DMS53 (cell line): ENCODE results near the gene GSAP.
A peak's percentile ranks its signal among the peaks of the same experiment; 100 is the strongest.
"Not testable (repeated sequence)": the region's sequence is repeated elsewhere in the genome, so short reads cannot be mapped to it uniquely, and the experiment has no call there.

Source experiments
- DNase-seq: peaks from one replicate; lab custom pipeline; 2025; lab: John Stamatoyannopoulos, UW

GSAP gene

DNA sequence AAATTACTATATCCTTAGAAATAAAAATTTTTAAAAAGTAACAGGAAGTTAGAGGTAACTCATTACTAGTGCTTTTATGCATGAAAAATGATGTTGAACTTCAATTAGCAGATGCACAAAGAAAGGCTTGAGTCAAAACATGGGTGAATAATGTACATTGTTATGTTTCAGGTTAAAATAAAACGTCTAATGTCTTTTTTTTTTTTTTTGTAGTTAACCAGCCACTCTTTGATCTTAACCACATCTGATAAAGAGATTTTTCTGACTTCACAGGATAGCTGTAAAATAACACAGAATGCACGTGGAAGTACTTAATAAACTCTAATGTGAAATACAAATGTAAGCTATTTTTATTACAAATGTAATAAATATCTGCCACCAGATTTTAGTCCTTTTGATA, 61.7 kb downstream of the GSAP start:
- DNase-seq, result no peak

DNA sequence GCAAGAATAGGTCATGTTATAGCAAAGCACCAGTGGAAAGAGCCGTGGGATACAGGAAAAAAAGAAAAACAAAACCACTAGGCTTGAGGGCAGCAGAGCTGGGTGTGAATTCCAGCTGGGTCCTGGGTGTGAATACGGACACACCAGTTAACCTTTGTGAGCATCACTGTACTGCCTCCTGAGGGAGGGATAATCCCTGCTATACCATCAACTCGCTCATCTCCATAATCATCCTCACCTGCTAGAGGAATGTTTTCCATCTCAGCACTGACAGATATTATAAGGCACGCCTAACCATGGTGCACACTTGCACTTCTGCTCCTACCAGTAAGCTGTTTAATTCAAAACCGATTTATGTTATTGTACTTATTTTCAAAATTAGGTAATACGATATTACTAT, 62.2 kb downstream of the GSAP start:
- DNase-seq, result no peak

DNA sequence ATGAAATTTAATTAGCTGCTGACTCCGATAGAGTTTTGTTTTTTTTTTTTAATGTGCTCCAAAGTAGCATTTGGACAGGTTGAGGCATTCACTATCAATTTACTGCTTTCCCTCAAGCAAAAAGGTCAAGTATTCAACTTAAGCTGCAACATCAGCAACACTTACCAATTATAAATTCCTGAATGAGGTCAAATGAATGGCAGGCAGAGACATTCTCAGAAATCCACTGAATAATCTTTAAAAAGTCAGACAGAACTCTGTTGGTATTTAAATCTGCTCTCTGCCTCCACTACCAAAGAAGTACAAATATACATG, 62.8 kb downstream of the GSAP start:
- no peak for DNase-seq

DNA sequence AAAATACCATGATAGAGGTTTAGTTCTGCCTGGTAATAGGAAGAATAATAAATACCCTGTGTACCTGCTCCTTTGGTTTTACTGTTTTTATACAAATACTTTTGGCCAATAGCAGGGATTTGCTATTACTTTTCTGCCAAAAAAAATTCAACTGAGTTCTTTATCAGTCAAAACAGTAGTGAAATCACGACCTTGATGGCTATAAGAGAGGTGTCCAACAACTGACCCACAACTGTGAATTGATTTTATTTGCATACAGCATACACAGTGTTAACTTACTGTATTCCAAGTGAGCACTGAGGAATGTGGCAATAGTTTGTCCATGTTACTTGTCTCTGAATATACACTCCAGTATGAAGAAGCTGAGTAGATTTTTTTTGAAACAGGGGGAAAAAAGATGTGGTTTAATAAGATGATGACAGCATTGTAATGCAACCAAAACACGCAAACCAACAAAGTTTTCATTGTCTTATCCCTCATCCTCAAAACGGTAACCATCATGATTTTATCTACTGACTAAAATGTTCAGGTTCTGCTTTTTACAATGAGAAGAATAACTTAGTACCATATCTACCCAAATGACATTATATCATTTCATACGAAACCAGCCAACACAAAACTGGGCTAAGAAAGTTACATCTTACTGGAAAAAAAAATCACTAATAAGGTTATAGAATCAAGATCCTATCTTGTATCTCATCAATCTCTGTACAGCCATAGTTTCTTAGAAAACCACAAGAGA, 63.3 kb downstream of the GSAP start:
- no peak for DNase-seq

DNA sequence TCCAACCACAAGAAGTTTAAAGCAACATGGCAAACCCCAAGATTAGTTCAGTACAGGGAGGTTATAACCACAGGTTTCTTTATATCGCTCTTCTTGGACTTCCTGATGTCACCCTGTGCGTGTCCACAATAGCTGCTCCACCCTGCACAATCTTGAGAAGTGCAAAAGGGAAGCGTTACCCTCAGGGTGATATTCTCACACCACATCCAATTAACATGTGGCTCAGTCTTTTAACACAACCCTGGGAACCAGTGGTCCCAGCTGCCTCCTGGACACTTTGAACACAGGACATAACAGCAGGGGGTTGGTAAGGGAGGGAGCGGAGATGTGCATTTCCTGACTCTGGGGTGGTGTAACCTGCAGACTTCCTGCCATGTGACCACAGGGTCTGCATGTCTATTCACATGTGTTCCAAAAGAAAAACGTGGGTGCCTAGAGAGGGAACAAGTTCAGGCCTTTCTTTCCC, 64.6 kb downstream of the GSAP start:
- no peak for DNase-seq

DNA sequence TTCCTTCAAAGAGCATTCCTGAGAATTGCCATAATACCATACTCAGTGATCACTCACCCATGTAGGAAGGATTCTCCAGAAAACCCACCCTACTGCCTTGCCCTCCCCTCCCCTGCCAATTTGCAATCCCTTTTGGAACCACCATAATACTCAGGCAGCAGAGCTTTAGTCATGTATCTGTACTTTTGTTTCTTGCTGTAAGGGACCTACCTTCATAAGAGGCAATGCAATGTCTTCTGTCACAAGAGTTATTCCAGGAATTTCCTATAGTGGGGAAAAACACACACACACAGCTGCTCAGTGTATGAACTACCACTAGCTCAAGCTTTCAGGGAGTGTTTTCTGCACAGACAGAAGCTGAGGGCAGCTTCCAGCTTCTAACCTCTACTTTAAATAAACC, 67.0 kb downstream of the GSAP start:
- DNase-seq, result no peak

DNA sequence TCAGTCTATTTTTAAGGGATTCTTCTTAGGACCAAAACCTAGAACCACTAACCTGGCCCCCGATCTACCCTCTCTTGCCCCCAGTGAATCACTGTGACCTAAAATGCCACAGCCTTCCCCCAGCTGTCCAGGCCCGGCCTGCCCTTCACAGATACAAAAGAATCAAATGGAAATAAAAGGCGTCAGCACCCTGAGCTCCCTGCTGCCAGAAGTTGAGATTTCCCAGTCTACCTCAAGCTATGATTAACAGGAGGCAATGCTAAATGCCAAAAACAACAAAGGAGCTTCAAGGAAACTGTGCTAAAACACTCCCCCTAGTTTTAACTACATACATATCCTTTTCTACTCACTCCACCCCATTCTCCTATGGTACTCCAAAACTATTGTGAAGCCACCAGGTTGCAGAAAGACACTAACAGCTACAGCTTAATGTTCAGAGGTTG, 67.8 kb downstream of the GSAP start:
- no peak for DNase-seq

DNA sequence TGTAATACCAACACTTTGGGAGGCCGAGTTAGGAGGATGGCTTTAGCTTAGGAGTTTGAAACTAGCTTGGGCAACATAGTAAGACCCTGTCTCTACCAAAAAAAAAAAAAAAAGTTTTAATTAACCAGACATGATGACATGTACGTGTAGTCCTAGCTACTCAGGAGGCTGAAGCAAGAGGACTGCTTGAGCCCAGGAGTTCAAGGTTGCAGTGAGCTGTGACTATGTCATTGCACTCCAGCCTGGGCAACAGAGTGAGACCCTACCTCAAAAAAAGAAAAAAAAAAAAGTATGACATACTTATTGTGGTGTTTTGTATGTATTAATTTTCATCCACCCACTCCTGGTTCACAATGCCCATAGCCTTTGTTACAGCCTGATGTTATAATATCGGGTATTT, 69.7 kb downstream of the GSAP start:
- DNase-seq, result no peak

DNA sequence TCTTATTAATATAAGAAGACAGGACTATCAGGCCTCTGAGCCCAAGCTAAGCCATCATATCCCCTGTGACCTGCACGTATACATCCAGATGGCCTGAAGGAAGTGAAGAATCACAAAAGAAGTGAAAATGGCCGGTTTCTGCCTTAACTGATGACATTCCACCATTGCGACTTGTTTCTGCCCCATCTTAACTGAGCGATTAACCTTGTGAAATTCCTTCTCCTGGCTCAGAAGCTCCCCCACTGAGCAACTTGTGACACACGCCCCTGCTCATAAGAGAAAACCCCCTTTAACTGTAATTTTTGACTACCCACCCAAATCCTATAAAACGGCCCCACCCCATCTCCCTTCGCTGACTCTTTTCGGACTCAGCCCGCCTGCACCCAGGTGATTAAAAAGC, 70.7 kb downstream of the GSAP start:
- not testable (repeated sequence) for DNase-seq

DNA sequence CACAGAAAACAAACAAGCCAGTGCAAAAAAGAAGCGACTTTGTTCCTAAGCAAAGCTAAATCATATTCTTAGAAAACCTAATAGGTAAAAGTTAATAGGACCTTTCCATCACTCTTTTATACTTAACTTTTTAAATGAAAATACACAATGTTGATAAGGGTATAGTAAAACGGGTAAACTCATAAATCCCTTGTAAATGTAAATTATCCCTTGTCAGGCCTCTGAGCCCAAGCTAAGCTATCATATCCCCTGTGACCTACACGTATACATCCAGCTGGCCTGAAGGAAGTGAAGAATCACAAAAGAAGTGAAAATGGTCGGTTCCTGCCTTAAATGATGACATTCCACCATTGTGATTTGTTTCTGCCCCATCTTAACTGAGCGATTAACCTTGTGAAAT, 76.4 kb downstream of the GSAP start:
- DNase-seq, result no peak

DNA sequence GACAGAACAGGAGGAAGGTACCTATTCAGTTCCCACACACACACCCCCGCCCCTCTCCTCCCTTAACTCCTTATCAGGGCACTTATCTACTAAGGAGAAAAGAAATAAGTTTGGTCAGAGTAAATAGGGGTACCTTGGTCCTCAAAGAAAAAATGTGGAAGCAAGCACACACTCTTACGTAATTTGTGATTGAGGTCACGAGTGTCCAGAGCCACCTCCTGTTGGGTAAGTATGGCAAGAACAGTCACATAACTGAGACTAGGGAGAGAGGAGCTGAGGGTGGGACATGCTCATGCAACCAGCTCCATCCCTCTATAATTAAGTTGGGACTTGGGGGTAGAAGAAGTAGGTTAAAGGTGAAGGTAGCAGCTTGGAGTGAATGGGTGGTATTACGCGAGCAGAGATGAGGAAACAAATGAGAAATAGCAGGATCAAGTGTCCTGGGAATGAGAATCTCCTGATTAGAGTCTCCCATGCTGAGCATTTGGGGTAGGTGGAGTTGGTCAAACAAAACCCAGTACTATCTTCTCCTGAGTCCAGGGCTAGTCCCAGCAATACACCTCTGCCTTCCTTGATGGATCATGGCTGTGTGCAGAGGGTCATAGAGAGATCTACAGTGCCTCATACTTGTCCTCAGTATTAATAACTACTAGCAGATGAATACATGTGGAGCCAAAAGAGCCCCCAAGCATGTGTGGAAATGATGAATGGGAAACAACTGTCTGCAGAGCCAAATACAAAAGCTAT, 77.1 kb downstream of the GSAP start:
- no peak for DNase-seq

DNA sequence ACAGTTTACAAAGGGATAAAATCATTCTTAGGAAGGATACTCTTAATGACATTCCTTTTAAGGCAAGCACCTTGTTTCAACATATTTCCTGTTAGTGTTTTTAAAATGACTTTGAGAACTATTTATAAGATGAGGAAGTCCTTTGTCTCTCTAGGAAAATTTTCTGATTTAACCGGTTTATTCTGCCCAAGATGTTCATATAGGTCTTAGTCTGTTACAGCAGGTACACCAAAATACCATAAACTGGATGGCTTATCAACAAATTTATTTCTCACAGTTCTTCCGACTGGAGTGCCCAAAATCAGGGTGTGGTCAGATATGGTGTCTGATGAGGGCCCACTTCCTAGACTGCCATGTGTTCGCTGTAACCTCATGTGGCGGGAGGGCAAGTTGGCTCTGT, 77.9 kb downstream of the GSAP start:
- DNase-seq, result no peak

DNA sequence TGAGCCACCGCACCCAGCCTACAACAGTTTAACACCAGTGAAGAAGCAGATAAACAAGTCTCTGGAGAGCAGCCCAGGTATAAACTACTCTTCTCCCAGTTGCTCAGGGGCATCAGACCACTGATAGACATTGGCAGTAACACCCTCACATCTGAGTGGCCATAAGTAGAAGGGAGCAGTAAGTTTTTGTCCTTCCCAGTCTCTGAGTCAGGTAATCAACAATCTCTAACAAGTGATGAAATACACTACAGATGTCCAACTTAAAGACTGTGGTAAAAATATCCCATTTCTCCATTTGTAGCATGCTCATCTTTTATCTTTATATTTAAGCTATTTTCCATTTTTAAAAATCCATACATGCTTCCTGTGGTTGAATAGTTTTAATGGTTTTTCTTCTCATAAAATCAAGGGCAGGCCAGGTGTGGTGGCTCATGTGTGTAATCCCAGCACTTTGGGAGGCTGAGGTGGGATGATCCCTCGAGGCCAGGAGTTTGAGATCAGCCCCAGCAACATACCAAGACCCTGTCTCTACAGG, 78.6 kb downstream of the GSAP start:
- no peak for DNase-seq

DNA sequence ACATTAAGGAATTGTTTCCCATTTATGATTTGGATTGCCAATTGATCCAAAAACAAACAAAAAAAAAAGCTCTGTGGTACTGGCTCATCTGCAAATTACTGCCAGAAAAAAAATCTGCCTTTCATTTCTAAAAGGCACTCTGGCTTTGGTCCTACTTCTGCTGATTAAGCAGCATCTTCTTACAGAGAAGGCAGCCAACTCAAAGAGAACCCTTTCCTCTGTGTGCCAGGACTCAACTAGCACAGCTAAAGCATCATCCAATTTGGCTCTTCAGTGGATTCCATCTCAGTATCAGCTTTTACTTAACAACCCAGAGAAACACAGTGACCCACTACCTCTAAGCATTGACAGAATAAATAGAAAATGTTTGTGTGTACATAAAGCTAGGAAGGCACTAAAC, 80.6 kb downstream of the GSAP start:
- DNase-seq, result no peak

DNA sequence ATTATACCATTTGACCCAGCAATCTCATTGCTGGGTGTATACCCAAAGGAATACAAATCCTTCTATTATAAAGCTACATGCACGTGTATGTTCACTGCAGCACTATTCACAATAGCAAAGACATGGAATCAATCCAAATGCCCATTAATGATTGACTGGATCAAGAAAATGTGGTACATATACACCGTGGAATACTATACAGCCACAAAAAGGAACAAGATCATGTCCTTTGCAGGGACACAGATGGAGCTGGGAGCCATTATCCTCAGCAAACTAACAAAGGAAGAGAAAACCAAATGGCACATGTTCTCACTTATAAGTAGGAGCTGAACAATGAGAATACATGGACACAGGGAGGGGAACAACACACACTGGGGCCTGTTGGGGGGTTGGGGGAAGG, 82.1 kb downstream of the GSAP start:
- not testable (repeated sequence) for DNase-seq

DNA sequence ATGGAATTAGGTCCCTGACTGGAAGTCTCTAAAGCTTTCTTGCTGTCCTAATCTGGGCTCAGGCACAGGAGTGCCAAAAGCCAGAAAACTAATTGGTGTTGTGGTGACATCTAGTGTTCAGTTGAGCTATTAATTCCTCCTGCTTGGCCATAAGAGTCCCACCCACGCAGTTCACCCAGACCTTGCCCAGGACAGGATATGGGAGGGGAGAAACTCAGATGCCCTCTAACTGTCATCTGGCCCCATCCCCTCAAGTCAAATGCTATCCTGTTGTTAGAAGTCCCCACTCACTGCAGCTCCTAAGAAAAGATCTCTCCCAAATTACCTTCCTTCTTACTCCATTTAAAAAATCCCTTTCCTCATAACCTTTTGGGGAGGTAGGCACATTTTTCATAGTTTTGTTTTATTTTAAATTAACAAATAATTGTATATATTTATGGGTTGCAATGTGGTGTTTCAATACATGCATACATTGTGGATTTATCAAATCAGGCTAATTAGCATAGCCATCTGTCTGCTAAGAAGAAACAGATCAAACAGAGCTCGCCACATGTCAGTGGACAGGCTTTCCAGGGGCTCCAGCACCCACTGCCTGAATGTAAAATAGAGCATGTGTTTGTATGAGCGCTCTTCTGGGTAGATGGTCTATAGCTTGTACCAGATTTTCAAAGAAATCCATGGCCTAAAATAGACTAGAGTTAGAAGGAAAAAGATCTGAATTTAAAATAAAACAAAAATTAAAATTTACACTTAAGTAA, 84.0 kb downstream of the GSAP start:
- peak; percentile 91 for DNase-seq

DNA sequence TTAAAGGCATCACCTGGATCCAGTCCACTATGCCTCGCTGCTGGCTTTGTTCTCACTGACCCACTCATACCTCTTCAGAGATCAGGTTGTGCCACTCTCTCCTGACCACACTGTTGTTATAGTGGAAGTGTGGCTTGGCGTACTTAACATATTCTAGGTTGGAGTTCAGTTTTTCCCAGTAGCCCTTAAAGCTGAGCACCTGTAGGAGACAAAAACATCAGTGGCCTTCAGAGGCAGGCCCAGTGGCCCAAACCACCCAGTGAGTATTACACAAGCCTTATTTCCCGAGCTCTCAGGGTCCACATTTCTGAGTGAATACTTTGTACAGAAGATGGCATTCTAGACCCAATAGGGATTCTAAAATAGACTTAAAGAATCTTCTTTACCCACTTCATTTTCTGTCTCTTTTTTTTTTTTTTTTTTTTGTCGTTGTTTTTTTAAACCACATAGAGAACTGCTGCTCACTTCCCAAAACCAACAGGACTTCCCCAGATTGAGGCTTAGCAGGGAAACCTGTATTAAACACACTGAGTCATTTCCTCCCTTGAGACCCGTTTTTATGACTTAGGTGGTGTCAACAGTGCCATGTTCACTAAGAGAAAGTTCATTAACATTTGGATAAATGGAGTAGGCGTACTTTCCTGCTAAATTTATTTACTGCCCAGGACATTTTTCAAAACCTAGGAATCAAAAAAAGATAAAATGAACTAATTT, 85.8 kb downstream of the GSAP start:
- DNase-seq, result peak; percentile 45

DNA sequence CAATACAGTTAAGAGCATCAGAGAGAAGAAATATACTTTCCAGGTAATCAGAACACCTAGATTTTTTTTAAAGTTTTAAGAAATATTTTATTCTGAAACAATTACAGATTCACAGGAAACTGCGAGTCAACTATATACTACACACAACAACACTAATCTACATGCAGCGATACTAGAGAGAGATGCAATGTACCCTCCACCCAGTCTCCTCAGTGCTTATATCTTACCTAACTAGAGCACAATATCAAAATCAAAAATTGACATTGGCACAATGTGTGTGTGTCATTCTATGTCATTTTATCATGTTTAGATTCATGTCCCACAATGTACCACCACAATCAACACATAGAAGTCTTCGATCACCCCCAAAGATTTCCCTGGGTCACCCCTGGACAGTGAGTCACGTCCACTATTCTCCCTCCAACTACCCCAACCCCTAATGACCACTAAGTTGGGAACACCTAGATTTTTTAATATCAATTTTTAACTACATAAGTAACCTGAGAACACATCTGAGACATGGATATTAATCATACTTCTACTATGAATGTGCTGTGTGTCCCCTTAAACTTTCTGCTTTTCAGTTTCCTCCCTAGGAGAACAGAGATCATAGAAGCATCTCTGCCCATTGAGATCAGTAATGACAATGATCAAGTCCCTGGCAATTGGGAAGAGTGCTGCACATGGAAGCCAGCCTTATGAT, 86.5 kb downstream of the GSAP start:
- DNase-seq, result no peak

DNA sequence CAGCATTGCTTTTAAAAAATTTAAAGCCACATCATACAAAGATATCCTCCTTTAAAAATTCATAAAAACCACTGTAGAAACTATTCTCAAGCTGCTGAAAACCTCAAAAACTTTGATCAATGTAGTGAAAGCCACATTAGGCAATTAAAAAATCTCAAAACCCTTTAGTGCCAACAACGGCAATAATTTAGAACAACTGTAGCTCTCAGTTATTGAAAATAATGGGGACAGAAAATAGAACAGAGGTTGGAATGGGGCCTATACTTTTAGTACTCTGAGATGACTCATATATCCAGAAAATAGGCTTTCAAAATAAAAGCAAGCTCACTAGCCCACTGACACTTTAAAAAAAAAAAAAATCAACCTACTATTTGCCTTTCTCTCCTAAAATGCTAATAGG, 87.5 kb downstream of the GSAP start:
- no peak for DNase-seq

DNA sequence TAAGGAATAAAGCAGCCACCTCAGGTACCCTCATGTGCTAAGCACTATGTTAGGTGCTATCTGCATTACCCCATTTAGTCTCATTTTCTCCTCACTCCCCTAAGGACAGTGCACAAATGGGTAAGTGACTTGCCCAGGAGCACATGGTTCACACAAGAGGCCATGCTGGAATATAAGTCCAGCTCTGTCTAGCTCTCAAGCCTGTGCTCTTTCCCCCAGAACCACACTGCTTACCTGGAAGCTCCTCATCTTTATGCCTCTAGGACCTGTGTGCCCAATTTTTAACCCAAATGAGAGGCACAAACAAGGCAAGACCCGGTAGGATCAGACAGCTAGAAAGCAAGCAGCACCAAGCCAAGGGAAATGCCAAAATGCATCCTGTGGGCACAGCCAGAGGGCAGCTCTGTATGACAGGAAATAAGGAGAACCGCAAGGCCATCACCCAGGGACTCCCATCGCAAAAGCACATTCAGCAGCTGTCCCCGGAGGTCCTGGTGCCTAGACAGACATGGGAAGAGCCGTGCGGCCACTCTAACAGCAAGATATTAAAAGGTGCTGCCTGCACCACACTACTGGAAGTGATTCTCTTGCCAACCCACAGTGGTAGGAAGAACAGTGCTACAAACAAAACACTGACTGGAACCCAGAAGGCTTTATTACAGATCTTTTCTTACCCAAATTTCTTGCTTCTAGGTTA, 88.1 kb downstream of the GSAP start:
- DNase-seq, result no peak
